Measurements from ENCODE around the gene B3GALNT2.

- TF ChIP-seq CTCF (conservative IDR thresholded peaks at IDR 0.05) (peak; percentile 89), ZFX (IDR thresholded peaks at IDR 0.05) (no peak)
Observed at GRCh38 chr1:235415008-235415904, 89.0 kb downstream of the B3GALNT2 start.

All from C4-2B (cell line).